Activated CD8-positive, alpha-beta memory T cell treated with anti-CD3 and anti-CD28 coated beads, Interleukin-2, amount 50 U/mL, for 24 hours (primary cell): ENCODE measurements around the gene KIFBP.
"Not testable (repeated sequence)": the region's sequence is repeated elsewhere in the genome, so short reads cannot be mapped to it uniquely, and the experiment has no call there.

ENCODE experiments used
- DNase-seq: peaks from one replicate; pipeline ENCODE4 v3.0.0-alpha.2; 2020; ENCODE audit errors: extremely low read depth

Gene KIFBP, protein sequence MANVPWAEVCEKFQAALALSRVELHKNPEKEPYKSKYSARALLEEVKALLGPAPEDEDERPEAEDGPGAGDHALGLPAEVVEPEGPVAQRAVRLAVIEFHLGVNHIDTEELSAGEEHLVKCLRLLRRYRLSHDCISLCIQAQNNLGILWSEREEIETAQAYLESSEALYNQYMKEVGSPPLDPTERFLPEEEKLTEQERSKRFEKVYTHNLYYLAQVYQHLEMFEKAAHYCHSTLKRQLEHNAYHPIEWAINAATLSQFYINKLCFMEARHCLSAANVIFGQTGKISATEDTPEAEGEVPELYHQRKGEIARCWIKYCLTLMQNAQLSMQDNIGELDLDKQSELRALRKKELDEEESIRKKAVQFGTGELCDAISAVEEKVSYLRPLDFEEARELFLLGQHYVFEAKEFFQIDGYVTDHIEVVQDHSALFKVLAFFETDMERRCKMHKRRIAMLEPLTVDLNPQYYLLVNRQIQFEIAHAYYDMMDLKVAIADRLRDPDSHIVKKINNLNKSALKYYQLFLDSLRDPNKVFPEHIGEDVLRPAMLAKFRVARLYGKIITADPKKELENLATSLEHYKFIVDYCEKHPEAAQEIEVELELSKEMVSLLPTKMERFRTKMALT

GRCh38 chr10:68988530-68989316 lies at the start of gene KIFBP:
Gene KIFBP, plus strand, starts transcription at chr10:68988803. Its CDS starts 30 bp downstream, at chr10:68988833.
- DNase-seq: peak; percentile 65

GRCh38 chr10:68938884-68939283 lies 49.7 kb upstream of the KIFBP start:
- no peak for DNase-seq

- DNase-seq: not testable (repeated sequence)
Observed at GRCh38 chr10:68940917-68941316, 47.7 kb upstream of the KIFBP start.

- DNase-seq: no peak
Observed at GRCh38 chr10:68950598-68950997, 38.0 kb upstream of the KIFBP start.

GRCh38 chr10:68954904-68955303 lies 33.7 kb upstream of the KIFBP start:
- DNase-seq: no peak

DNA sequence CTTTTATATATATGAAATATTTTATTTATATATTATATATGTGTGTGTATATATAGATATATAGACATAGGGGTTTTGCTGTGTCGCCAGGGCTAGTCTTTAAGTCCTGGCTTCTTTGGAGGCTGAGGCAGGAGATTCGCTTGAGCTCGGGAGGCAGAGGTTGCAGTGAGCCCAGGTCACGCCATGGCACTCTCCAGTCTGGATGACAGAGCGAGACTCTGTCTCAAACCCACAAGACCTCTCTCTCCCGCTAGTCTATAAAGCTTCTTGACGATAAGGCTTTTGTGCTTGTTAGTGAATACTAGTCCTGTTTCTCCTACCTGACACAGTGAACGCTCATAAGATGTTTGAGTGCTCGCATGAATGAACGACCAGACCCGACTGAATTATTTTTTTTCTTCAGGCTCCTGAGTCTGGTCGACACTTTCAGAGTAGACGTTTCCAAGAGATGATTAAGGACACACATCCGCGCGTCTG lies 33.2 kb upstream of the KIFBP start:
- DNase-seq: no peak

DNA sequence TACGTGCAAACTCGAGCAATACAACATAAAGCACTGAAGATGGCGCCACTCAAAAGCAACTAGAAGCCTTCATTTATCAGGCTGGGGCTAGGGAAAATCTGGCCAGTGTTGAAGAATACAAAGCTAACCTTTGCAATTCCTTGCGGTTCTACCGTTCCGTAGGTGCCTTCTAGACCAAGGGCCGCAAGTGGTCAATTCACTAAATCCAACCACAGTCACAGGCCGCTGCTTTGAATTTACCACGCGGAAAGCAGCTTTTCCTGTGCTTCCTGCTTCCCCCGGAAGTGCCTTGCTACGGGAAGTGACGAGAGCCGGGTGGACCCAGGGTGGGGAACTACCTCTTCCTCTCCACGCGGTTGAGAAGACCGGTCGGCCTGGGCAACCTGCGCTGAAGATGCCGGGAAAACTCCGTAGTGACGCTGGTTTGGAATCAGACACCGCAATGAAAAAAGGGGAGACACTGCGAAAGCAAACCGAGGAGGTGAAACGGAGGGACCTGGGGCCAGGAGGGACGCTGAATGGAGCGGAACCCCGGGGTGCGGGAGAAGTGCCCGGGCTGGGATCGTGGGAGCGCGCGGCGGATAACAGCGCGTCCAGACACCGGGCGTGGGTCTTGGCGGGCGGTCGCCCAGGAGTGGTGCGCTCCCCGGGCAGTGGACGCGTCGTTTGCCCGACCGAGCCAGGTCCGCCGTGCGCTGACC lies 32.6 kb upstream of the KIFBP start, which contains the start of gene DDX21:
DDX21 (plus strand) TSS at position 339 of the 701 bp plus-strand sequence; CDS start at position 395, 56 bp downstream.
- peak; percentile 85 for DNase-seq

GRCh38 chr10:68957284-68957615 lies 31.4 kb upstream of the KIFBP start:
- DNase-seq: no peak

- no peak for DNase-seq
Observed at GRCh38 chr10:68957654-68958053, 30.9 kb upstream of the KIFBP start.

DNA sequence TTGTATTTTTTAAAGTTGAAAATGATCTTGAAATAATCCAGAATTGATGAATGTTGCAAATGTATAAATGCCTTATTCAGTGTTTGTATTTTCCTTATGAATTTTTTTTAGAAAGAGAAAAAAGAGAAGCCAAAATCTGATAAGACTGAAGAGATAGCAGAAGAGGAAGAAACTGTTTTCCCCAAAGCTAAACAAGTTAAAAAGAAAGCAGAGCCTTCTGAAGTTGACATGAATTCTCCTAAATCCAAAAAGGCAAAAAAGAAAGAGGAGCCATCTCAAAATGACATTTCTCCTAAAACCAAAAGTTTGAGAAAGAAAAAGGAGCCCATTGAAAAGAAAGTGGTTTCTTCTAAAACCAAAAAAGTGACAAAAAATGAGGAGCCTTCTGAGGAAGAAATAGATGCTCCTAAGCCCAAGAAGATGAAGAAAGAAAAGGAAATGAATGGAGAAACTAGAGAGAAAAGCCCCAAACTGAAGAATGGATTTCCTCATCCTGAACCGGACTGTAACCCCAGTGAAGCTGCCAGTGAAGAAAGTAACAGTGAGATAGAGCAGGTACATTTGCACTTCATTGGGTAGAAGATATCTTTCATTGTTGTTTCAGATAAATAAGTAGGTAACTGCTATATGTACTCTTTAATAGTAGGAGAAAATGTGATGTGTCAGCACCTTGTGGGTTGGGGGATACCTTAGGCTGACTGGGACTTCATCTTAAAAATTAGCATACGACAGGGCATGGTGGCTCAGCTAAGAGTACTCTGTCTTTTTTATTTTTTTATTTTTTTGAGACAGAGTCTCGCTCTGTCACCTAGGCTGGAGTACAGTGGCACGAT lies 28.7 kb upstream of the KIFBP start:
- DNase-seq: no peak

- DNase-seq: no peak
Observed at GRCh38 chr10:68963151-68963550, 25.5 kb upstream of the KIFBP start.

- no peak for DNase-seq
Observed at GRCh38 chr10:68973975-68974374, 14.6 kb upstream of the KIFBP start.

DNA sequence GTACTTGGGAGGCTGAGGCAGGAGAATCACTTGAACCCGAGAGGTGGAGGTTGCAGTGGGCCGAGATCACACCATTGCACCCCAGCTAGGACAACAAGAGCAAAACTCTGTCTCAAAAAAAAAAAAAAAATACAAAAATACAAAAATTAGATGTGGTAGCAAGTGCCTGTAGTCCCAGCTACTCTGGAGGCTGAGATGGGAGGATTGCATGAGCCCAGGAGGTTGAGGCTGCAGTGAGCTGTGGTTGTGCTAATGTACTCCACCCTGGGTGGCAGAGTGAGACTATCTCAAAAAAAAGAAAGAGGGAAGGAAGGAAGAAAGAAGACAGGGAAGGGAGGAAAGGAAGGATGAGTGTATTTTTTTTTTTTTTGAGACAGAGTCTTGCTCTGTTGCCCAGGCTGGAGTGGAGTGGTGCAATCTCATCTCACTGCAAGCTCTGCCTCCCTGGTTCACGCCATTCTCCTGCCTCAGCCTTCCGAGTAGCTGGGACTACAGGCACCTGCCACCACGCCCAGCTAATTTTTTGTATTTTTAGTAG lies 12.6 kb upstream of the KIFBP start:
- not testable (repeated sequence) for DNase-seq

DNA sequence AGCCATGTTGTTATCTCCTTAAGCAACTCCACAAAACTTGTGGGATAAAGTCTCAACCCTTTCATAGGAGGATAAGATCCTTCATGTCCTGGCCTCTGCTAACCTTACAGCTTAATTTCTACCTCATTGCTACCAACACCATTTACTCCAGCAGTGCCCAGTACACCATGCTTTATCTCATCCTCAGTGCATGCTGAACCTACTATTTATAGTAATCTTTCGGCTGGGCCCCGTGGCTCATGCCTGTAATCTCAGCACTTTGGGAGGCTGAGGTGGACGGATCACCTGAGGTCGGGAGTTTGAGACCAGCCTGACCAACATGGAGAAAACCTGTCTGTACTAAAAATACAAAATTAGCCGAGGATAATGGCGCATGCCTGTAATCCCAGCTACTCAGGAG lies 8.9 kb upstream of the KIFBP start:
- DNase-seq: not testable (repeated sequence)

- DNase-seq: no peak
Observed at GRCh38 chr10:68981074-68981473, 7.5 kb upstream of the KIFBP start.

- no peak for DNase-seq
Observed at GRCh38 chr10:68982389-68982788, 6.2 kb upstream of the KIFBP start.

- DNase-seq: no peak
Observed at GRCh38 chr10:68987611-68988010, 992 bp upstream of the KIFBP start.

GRCh38 chr10:68989317-68989990 lies 851 bp downstream of the KIFBP start:
- DNase-seq: no peak

DNA sequence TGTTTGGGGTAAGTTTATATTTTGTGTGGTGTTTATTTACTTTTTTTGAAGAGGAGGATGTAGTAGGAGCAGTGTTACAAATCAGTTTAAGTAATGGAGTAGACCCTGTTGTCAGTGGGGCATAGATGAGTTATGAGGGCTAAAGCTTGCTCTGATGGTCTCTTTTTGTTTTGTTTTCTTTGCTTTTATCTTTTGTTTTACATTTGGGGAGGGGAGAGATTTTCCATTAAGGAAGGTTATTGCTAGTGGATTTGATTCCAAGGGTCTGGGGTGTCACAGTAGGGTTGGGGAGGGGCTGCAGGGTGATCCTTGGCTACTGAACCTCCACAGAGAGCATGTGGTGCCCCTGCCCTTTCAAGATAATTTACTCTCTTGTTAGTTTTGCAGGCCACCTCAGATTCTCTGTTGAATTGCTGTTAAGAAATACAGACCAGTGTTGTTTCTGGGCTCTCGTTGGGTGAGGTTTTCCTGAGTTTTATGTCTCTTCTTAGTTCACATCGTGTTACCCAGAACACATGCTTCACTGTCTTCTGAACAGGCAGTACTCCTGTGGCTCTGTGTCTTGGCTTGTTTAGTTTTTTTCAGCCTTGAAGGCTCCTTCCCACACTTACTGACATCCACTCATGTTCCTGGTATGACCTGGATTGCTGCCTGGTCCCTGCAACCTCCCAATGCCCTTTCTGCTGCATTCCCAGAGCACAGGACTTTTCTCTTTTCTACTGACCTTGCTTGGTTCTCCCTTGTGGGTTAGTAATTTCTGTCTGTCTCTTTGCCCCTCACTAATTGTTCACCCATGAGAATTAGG lies 4.2 kb downstream of the KIFBP start:
- DNase-seq: no peak
